H1 (cell line): ENCODE measurements around the gene LYRM4. TPM values are rescaled to one million over a fixed set of nuclear protein-coding genes. Genes with fewer than 3 reads are reported as not detected.

Experiments used
- CTCF ChIA-PET: fragments of 300-600 bp; sonication (Branson Sonifier 250); formaldehyde crosslinking; loops from one replicate; lab custom pipeline; 2021; ENCODE audit not compliant: partially characterized antibody; lab: Charles Lee
- POLR2A ChIA-PET: fragments of 300-600 bp; sonication (Branson Sonifier 250); formaldehyde crosslinking; loops from one replicate; lab custom pipeline; 2021; ENCODE audit warnings: inconsistent platforms; ENCODE audit not compliant: partially characterized antibody; lab: Charles Lee
- DNase-seq, 2 experiments: peaks; one replicate each; pipeline versions ENCODE4 v3.0.0 to v3.0.0-alpha.2; 2010 to 2022; ENCODE audit warnings: low spot score in 2 of 2, low read depth in 1 of 2, mixed read lengths in 1 of 2
- FAIRE-seq: peaks from 2 replicates; lab custom pipeline; 2011; peaks lifted over from hg19 to GRCh38; lab: Jason Lieb, UNC
- H2AFZ ChIP-seq: 2 replicates; pipeline ENCODE4 v1.8.1; 2012; ENCODE audit warnings: low read length, inconsistent platforms
- H2AK5ac ChIP-seq: 2 replicates; pipeline ENCODE4 v1.6.1; 2013; ENCODE audit warnings: low read depth, low read length
- H2BK120ac ChIP-seq: replicated peaks from 2 replicates; pipeline ENCODE3; 2013; ENCODE audit warnings: low read depth, low read length, inconsistent platforms
- H2BK12ac ChIP-seq: 2 replicates; pipeline ENCODE4 v1.6.1; 2013; ENCODE audit warnings: low read depth, low read length
- H2BK15ac ChIP-seq: 2 replicates; pipeline ENCODE4 v1.6.1; 2013; ENCODE audit warnings: low read length
- H2BK20ac ChIP-seq: 2 replicates; pipeline ENCODE4 v1.6.1; 2013; ENCODE audit warnings: low read length
- H2BK5ac ChIP-seq: 2 replicates; pipeline ENCODE4 v1.6.1; 2013; ENCODE audit warnings: low read depth, low read length
- H3K14ac ChIP-seq: 2 replicates; pipeline ENCODE4 v1.6.1; 2013; ENCODE audit warnings: inconsistent platforms; ENCODE audit not compliant: insufficient read length
- H3K18ac ChIP-seq: 2 replicates; pipeline ENCODE4 v1.6.1; 2013; ENCODE audit warnings: low read length; ENCODE audit errors: extremely low read depth
- H3K23ac ChIP-seq: 2 replicates; pipeline ENCODE4 v1.6.1; 2013; ENCODE audit warnings: inconsistent platforms; ENCODE audit not compliant: insufficient read length
- H3K23me2 ChIP-seq: 2 replicates; pipeline ENCODE4 v1.6.1; 2013; ENCODE audit warnings: low read depth, low read length
- H3K27ac ChIP-seq: 2 replicates; pipeline ENCODE4 v1.6.1; 2011; ENCODE audit warnings: low read depth, low read length, inconsistent platforms
- H3K27me3 ChIP-seq, 4 experiments: replicated peaks in 1 of 4; 1 replicate in 1 of 4; 2 replicates in 3 of 4; pipeline versions ENCODE4 v1.6.1 to v1.8.1; 2011 to 2013; ENCODE audit warnings: low read length in 3 of 4, mild to moderate bottlenecking in 3 of 4, inconsistent platforms in 2 of 4, mixed read lengths in 2 of 4, moderate library complexity in 1 of 4; ENCODE audit not compliant: control insufficient read depth in 3 of 4, insufficient read depth in 3 of 4; ENCODE audit errors: extremely low read depth in 1 of 4
- H3K36me3 ChIP-seq, 4 experiments: 2 replicates each; pipeline versions ENCODE4 v1.6.1 to v1.8.1; 2011 to 2013; ENCODE audit warnings: mild to moderate bottlenecking in 4 of 4, low read length in 3 of 4, moderate library complexity in 2 of 4, control low read depth in 1 of 4, inconsistent platforms in 1 of 4; ENCODE audit not compliant: insufficient read depth in 4 of 4, control insufficient read depth in 2 of 4
- H3K4ac ChIP-seq: replicated peaks from 2 replicates; pipeline ENCODE3; 2013; ENCODE audit warnings: low read length, low read depth, mixed read lengths, inconsistent platforms; ENCODE audit not compliant: insufficient read length
- H3K4me1 ChIP-seq, 4 experiments: replicated peaks in 1 of 4; 1 replicate in 1 of 4; 2 replicates in 3 of 4; pipeline versions ENCODE4 v1.6.1 to v1.8.1; 2011 to 2013; ENCODE audit warnings: low read length in 3 of 4, inconsistent platforms in 2 of 4, mixed read lengths in 1 of 4; ENCODE audit not compliant: insufficient read depth in 4 of 4, control insufficient read depth in 3 of 4
- H3K4me2 ChIP-seq, 2 experiments: 2 replicates each; pipeline versions ENCODE4 v1.6.1 to v1.8.1; 2011 to 2013; ENCODE audit warnings: low read depth in 2 of 2, low read length in 2 of 2, control low read depth in 1 of 2, inconsistent platforms in 1 of 2, mild to moderate bottlenecking in 1 of 2; ENCODE audit not compliant: insufficient read depth in 1 of 2
- H3K4me3 ChIP-seq, 4 experiments: fragments of 200-600, 300-600 bp in 1 of 4; sonication (generic), shearing (Covaris generic), sonication (Bioruptor Twin) in 1 of 4; 2 replicates each; pipeline versions ENCODE4 v1.5.1 to v1.8.1; 2011 to 2016; ENCODE audit warnings: low read length in 4 of 4, low read depth in 3 of 4, control low read depth in 2 of 4, inconsistent platforms in 2 of 4, mild to moderate bottlenecking in 2 of 4, mixed read lengths in 1 of 4, moderate library complexity in 1 of 4; ENCODE audit not compliant: insufficient read depth in 2 of 4; ENCODE audit errors: extremely low read depth in 1 of 4
- H3K56ac ChIP-seq: replicated peaks from 2 replicates; pipeline ENCODE3; 2013; ENCODE audit warnings: low read depth, mild to moderate bottlenecking, mixed read lengths, low read length, inconsistent platforms; ENCODE audit not compliant: insufficient read length
- H3K79me1 ChIP-seq: 2 replicates; pipeline ENCODE4 v1.6.1; 2013; ENCODE audit warnings: low read depth, low read length, control low read depth
- H3K79me2 ChIP-seq, 2 experiments: 2 replicates each; pipeline versions ENCODE4 v1.6.1 to v1.8.1; 2012 to 2013; ENCODE audit warnings: low read length in 2 of 2, mild to moderate bottlenecking in 2 of 2, inconsistent platforms in 1 of 2; ENCODE audit not compliant: insufficient read depth in 2 of 2, control insufficient read depth in 1 of 2
- H3K9ac ChIP-seq, 4 experiments: replicated peaks in 1 of 4; 1 replicate in 1 of 4; 2 replicates in 3 of 4; pipeline versions ENCODE4 v1.6.1 to v1.8.1; 2011 to 2013; ENCODE audit warnings: low read depth in 3 of 4, low read length in 3 of 4, control low read depth in 2 of 4, mild to moderate bottlenecking in 2 of 4, moderate library complexity in 2 of 4, inconsistent platforms in 1 of 4; ENCODE audit errors: extremely low read depth in 1 of 4
- H3K9me3 ChIP-seq, 2 experiments: 2 replicates each; pipeline versions ENCODE4 v1.6.1 to v1.8.1; 2012 to 2013; ENCODE audit warnings: mild to moderate bottlenecking in 2 of 2, moderate library complexity in 2 of 2, control low read depth in 1 of 2, inconsistent platforms in 1 of 2, low read depth in 1 of 2, low read length in 1 of 2, mixed read lengths in 1 of 2; ENCODE audit not compliant: insufficient read depth in 2 of 2
- H4K20me1 ChIP-seq, 2 experiments: replicated peaks in 1 of 2; 2 replicates each; pipeline versions ENCODE3 to v1.8.1; 2011 to 2013; ENCODE audit warnings: inconsistent platforms in 2 of 2, low read length in 2 of 2, mild to moderate bottlenecking in 1 of 2; ENCODE audit not compliant: insufficient read depth in 2 of 2, control insufficient read depth in 1 of 2
- H4K5ac ChIP-seq: 2 replicates; pipeline ENCODE4 v1.6.1; 2013; ENCODE audit warnings: low read length, low read depth, mixed read lengths, inconsistent platforms; ENCODE audit not compliant: insufficient read length
- H4K8ac ChIP-seq: 2 replicates; pipeline ENCODE4 v1.8.0; 2013; ENCODE audit warnings: mild to moderate bottlenecking, moderate library complexity, low read length, inconsistent platforms; ENCODE audit not compliant: insufficient read depth; ENCODE audit errors: extremely low read depth
- H4K91ac ChIP-seq: replicated peaks from 2 replicates; pipeline ENCODE3; 2013; ENCODE audit warnings: low read length, mixed read lengths, inconsistent platforms; ENCODE audit not compliant: insufficient read length
- BACH1 ChIP-seq: IDR thresholded peaks from 2 replicates; pipeline ENCODE4 v1.6.1; 2012; ENCODE audit warnings: low read length, improper control_type of control experiment
- EZH2 ChIP-seq: fragments of 200-600 bp; sonication (generic); IDR thresholded peaks from 2 replicates; pipeline ENCODE4 v1.7.1; 2012; ENCODE audit warnings: low read depth, mild to moderate bottlenecking, moderate library complexity, low read length, inconsistent platforms; ENCODE audit not compliant: severe bottlenecking
- GABPA ChIP-seq: IDR thresholded peaks from 2 replicates; pipeline ENCODE4 v1.6.1; 2011; ENCODE audit warnings: mild to moderate bottlenecking, low read length, moderate library complexity, borderline replicate concordance; ENCODE audit not compliant: insufficient read depth
- WGBS, 2 experiments: shearing (Covaris generic) in 1 of 2; methylation state at CpG; one replicate each; pipeline versions ENCODE4 v1.1.6 to v1.1.7; 2013 to 2015; ENCODE audit warnings: low lambda C conversion rate in 2 of 2, mixed read lengths in 2 of 2, inconsistent platforms in 1 of 2, low coverage in 1 of 2, missing lambda C conversion rate in 1 of 2; ENCODE audit not compliant: insufficient replicate concordance in 2 of 2, insufficient coverage in 1 of 2, insufficient read length in 1 of 2; ENCODE audit errors: extremely low coverage in 1 of 2, missing lambda C conversion rate in 1 of 2; 5-methylcytosine and 5-hydroxymethylcytosine counted together
- polyA plus RNA-seq, 7 experiments: library from polyadenylated mRNA; depleted of rRNA in 3 of 7; stranded (reverse) in 5 of 7; unstranded in 2 of 7; fragments of >200 nt in 5 of 7; fragments of 200-250 nt in 2 of 7; gene quantifications; 1 replicate in 5 of 7; 2 replicates in 1 of 7; 4 replicates in 1 of 7; pipeline versions ENCODE4 v1.2.1 to v1.2.3, GENCODE V29; 2011 to 2013; ENCODE audit warnings: missing spikeins in 2 of 7, mixed read lengths in 2 of 7
- total RNA-seq: library from RNA; stranded (reverse); fragmentation: NEBNext Ultra II Directional; extraction: Animal tissue kit (Norgen Biotek cat#: 25700); gene quantifications from 2 replicates; pipeline ENCODE4 v1.2.1, GENCODE V29; 2021

The LYRM4 gene
- total and polyA plus RNA-seq, 2 of the 8 experiments (the other 6 are each of a cell fraction or from before 2014, with no cell fraction given): 56.6 to 62.8 TPM

DNA sequence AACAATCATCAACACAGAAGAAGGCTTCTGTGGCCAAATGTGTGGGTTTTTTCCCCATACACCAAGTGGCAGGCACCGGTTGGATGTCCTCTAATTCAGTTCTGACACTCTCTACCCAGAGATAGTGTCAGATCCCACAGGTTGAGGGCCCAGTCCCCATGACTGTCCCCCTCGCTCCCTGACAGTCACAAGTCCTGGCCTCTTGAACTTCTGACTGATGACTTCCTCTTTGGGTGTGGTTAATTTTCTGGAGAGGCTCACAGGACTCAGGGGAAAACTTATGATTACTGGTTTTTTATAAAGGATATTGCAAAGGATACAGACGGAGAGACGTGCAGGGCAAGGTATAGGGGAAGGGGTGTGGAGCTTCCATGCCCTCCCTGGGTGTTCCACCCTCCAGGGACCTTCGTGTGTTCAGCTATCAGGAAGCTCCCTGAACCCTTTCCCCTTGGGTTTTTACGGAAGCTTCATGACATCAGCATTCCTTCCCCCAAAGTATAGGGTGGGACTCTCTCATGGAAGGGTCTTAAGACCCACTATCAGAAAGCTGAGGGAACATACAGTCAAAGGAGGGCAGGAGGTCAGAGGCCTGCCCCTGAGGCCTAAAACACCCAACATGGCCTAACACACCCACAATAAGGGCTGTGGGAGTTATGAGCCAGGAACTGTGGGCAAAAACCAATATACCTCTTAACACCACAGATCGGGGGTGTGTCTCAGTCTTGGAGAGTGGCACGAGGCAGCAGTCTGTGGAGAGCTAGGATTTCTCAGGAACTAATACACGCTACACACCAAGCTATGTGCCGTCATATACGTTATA is 33.9 kb upstream of the LYRM4 start:
- no peak for FAIRE-seq
- TF ChIP-seq GABPA: no peak
- no peak for TF ChIP-seq EZH2
- TF ChIP-seq BACH1: no peak

More for the DNA sequence above, 33.9 kb upstream of the LYRM4 start:
- Histone ChIP-seq H3K27ac (no peak overlapping the region), H3K79me1 (peaks cover 7% of the 10 kb centered on the region), H3K9ac (no peak overlapping the region), H3K79me2 (no peaks in the 10 kb centered on the region; a peak in 1 of 4 replicates), H2BK12ac (peak overlapping the region; percentile 28; the same call in 1 of the 2 replicates), H4K8ac (no peak overlapping the region), H4K5ac (no peak overlapping the region), H3K4me3 (no peak overlapping the region), H3K4me2 (no peak overlapping the region), H3K18ac (no peak overlapping the region), H2BK5ac (no peak overlapping the region), H4K91ac (no peak overlapping the region), H3K23me2 (no peaks in the 10 kb centered on the region; the same call in 1 of the 2 replicates), H4K20me1 (no peaks in the 10 kb centered on the region), H3K27me3 (no peaks in the 10 kb centered on the region), H3K23ac (no peak overlapping the region), H3K9me3 (no peaks in the 10 kb centered on the region), H3K14ac (no peak overlapping the region), H2AFZ (no peak overlapping the region), H3K4ac (no peak overlapping the region), H2BK120ac (no peak overlapping the region), H2AK5ac (no peak overlapping the region), H3K36me3 (no peaks in the 10 kb centered on the region), H3K4me1 (peaks cover 0 to 6% (median 2%) of the 10 kb centered on the region in 4 experiments; a peak in 1 of 7 replicates), H2BK15ac (no peak overlapping the region), H2BK20ac (no peak overlapping the region), H3K56ac (no peak overlapping the region)
- CTCF ChIA-PET: interaction anchor here (0.8 to 2.3 kb wide), 4 partner anchors 9 to 151 kb away, joined by 3 to 9 read pairs (median 6); no protein-coding TSS in a partner anchor
- POLR2A ChIA-PET: interaction anchor here (1.1 kb wide), 2 partner anchors 11 to 35 kb away, joined by 3 to 4 read pairs; no protein-coding TSS in a partner anchor
- 96% methylated on average over 11 of the region's 11 CpGs; no CpG with 5 or more reads in 1 of the 2 experiments for WGBS, 2 experiments
- no peak for DNase-seq
